GM18499 (cell line): ENCODE results near the gene ATM.
"Not testable (repeated sequence)": the region's sequence is repeated elsewhere in the genome, so short reads cannot be mapped to it uniquely, and the experiment has no call there.

Experiments
- ATAC-seq: cut with Tn5 transposase; IDR thresholded peaks from one replicate; pipeline ENCODE4 v1.9.1; 2021; ENCODE audit warnings: moderate number of reproducible peaks; ENCODE audit not compliant: insufficient read depth, unreplicated experiment

Gene ATM

DNA sequence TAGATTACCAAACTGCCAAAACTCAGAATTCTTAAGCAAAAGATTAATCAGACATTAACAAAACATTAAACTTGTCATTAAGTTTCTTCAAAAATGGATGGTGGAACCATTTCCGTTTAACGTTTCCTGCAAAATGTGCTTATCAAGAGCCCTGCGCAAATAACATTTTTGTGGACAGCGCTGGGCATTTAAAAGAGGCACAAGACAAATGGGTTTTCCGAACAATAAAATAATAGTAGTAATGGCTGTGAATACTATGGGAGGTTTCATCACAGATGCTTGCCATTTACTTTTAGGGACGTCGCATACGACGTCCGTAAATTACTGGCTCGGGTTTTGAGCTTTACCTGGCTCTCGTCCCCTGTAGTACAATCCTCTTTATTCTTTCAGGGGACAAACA is 1.5 kb upstream of the ATM start:
- ATAC-seq: no peak

DNA sequence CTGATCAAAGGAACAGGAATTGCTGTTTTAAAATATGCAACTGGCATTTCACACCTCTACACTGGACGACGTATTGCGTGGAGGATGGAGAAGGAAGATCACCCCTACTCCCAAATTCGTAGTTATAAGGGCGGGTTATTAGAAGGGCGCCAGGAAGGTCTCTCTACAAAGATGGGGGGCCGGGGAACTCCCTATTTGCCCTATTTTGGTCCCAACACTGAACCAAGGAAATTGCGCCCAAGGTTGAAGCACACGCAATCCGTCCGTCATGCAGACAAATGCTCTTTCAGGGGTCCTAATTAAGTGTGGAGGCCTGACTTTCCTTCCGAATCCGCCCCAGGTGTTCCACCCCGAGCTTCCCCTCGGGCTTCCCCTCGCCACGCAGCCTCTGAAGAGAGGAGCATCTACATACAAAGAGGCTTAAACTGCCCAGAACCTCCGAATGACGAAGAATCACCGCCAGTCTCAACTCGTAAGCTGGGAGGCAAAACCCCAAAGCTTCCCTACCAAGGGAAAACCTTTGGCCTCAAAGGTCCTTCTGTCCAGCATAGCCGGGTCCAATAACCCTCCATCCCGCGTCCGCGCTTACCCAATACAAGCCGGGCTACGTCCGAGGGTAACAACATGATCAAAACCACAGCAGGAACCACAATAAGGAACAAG is 825 bp upstream of the ATM start:
- no peak for ATAC-seq

DNA sequence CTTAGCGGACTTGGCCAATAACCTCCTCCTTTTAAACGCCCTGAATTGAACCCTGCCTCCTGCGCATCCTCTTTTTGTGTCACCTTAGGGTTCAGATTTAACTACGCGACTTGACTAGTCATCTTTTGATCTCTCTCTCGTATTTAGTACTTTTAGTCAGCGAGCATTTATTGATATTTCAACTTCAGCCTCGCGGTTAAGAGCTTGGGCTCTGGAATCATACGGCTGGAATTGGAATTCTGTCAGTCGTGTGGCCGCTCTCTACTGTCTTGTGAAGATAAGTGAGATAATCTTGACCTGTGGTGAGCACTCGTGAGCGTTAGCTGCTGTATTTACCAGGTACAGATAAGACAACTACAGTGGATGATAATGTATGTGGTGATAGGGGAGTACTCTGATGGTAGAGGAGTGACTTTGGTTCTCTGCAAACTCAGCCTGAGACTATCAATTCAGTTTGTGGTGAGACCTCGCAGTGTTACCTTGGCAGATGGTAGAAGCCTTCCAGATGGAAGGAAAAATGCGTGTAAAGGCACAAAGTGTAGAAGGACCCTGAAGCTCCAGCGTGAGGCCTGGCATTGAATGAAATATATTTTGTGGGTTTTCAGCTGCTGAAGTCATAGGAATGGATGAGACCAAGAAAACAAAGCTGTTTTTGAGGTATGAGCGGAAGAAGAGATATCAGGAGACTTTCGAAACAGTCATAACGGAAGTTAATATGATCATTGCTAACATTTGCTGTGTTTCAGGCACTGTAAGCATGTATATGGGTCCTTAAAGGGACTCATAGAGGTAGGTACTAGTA is 682 bp downstream of the ATM start:
- peak; percentile 32 for ATAC-seq

DNA sequence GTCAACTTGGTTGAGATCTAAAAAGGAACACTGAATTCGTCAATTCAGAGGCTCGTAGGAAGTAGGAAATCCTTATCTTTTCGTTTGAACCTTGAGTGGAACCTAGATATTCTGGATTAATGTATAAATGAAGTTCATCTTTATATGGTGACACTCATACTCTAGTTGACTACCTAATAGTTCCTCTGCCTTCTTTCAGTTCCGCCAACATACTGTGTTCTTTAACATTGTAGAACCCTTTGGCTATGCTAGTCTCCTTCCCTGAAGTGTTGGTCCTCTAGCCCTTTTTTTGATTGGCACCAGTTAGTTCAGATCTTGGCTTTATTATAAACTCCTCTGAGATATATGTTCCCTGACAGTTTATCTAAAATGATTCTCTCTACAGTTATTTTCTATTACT is 1.5 kb downstream of the ATM start:
- ATAC-seq: no peak

DNA sequence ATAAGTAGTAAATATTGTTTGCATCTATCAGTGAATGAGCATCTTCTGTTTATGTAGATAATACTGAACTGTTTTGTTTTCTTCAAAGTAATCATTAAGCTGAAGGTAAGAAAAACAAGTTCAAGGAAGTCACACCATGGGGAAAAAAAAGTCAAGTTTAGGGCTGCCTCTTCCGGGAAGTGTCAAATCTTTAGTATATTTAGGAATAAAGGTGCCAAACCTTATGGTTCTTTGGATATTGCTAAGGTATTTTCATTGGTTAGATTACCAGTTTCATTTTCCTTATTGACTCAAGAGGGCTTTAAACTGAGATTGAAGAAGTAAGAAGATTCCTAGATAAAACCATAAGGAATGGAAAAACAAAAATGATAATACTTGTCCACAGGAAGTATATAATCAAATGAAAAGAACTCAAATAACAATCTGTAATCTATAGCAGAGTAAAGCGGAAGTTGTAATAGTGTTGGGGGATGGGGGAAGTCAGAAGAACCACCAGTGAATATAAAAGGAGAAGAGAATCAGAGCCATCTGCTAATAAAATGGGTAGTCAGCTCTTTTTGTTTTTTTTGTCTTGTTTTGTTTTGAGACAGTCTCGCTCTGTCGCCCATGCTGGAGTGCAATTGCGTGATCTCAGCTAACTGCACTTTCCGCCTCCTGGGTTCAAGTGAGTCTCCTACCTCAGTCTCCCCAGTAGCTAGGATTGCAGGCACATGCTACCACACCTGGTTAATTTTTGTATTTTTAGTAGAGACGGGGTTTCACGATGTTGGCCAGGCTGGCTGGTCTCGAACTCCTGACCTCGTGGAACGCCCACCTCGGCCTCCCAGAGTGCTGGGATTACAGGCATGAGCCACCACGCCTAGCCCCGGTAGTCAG is 2.3 kb downstream of the ATM start:
- no peak for ATAC-seq

DNA sequence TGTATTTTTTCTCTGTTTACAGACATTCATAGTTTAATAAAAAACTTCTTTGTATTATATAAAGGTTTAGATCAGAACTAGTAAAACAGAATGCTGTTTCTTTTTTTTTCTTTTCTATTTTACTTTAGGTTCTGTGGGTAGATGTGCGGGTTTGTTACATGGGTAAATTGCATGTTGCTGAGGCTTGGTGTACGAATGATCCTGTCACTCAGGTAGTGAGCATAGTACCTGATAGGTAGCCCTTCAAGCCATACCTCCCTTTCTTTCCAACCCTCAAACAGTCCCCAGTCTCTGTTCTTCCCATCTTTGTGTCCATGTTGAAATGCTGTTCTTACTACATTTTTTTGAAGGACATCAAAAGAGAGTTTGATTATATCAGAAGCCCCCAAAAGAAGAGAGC is 3.2 kb downstream of the ATM start:
- ATAC-seq: no peak

DNA sequence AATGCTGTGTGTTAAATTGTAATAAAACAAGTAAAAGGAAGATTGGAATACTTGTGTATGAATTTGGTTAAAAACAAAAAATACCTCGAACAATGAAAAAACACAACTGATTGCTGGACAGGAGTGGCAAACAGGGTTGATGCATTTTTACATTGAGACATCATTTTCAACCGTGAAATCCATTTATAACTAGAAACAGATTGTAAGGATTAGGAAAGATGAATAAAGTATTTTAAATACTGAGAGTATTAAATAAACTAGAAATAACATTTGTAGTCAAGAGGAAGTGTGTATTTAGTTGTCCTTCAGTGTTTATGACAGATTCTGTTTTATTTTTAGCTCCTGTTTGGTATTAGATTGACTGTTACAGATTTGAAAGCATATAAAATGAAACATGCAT is 5.4 kb downstream of the ATM start:
- ATAC-seq: no peak

DNA sequence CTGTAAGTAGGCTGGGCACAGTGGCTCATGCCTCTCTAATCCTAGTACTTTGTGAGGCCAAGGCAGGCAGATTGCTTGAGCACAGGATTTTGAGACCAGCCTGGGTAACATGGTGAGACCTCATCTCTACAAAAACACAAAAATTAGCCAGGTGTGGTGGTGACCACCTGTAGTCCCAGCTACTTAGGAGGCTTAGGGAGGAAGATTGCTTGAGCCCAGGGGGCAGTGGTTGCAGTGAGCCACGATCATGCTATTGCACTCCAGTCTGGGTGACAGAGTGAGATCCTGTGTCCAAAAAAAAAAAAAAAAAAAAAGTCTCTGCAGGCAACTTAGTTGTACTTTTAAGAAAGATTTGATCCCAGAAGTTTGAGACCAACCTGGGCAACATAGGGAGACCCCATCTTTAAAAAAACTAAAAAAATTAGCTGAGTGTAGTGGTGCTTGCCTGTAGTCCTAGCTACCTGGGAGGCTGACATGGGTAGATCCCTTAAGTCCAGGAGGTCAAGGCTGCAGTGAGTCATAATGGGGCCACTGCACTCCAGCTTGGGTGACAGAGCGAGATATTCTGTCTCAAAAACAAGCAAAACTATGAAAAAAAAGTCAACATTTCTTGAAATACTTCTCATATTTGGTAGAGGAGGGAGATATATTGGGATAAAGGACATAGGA is 10.5 kb downstream of the ATM start:
- no peak for ATAC-seq

DNA sequence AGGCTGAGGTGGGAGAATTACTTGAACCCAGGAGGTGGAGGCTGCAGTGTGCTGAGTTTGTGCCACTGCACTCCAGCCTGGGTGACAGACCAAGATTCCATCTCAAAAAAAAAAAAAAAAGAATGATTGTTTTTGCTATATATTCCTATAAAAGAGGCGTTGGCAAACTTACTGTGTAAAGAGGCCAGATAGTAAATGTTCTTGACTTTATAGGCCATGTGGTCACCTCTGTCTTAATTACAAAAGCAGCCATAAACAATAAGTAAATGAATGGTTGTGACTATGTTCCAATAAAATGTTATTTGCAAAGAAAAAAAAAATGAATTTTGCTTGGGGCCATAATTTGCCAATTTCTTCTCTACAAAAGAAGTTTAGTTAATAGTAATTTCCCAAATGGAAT is 12.3 kb downstream of the ATM start:
- ATAC-seq: no peak

DNA sequence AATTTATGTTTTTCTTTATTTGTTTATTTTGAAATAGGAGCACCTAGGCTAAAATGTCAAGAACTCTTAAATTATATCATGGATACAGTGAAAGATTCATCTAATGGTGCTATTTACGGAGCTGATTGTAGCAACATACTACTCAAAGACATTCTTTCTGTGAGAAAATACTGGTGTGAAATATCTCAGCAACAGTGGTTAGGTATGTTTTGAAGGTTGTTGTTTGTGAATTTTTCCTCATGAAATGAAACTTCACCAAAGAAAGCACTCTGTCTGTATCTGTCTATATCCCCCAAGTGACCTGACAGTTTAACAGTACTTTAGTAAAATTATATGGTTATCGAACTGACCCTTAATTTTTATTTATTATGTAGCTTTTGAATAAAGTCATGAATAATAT is 12.8 kb downstream of the ATM start:
- no peak for ATAC-seq

DNA sequence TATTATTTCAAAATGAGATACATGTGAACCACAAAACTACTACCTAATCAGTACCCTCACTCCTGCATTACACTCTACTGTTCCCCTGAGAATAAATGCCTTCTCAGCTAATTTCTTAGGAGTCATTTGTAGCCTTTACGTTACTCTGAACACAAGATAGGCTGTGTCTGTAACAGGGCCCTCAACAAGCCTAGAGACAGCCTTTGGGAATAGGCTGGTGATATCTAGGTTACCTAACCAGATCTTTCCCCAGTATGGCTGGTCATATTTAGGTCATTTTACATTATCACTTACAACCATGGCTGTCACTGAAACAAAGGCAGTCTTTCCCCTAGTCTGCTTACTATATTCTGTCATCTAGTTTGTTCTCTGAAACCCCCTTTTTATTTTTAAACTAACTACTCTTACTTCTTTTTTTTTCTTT is 14.2 kb downstream of the ATM start:
- ATAC-seq: peak; percentile 26

DNA sequence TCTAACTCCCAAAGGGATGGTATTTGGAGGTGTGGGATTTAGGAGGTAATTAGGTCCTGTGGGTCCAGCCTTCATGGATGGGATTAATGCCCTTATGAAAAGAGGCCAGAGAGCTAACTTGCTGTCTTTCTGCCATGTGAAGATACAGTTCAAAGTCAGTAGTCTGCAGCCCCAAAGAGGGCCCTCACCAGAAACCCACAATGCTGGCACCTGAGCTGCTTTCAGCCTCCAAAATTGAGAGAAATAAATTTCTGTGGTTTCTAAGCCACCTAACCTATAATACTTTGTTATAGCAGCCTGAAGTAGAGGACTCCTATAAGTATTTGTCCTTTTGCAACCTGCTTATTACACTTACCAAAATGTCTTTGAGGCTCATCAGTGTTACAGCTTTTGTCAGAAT is 16.2 kb downstream of the ATM start:
- no peak for ATAC-seq

DNA sequence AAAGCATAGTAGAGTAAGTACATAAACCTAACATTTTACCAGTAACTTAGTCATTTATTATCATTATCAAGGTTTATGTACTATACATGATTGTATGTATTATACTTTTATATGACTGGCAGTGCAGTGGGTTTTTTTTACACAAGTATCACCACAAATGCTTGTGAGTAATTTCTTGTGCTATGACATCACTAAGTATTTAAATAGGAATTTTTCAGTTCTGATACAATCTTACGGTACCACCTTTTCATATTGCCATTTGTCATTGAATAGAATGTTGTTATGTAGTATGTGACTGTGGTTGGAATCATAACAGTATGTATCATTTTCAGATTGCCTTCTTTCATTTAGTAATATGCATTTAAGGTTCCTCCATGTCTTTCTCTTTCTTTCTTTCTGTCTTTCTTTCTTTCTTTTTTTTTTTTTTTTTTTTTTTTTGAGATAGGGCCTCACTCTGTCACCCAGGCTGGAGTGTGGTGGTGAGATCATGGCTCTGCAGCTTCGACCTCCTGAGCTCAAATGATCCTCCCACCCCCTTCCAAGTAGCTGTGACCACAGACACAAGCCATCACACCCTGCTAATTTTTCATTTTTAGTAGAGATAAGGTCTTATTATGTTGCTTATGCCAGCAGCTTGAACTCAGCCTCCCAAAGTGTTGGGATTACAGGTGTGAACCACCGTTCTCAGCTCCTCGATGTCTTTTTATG is 18.6 kb downstream of the ATM start:
- no peak for ATAC-seq

DNA sequence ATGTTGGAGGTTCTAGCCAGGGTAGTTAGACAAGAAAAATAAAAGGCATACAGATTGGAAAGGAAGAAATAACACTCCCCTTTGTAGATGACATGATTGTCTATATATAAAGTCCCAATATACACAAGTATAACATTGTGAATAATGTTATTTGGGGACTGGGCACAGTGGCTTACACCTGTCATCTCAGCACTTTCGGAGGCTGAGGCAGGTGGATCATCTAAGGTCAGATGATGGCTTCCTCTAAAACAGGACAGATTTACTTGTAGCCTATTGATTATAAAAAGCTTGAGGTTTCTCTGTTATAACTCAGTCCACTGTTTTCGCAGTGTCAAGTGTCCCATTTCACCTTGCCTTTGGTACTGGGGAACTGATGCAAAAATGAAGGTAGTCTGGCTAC is 19.6 kb downstream of the ATM start:
- no peak for ATAC-seq

DNA sequence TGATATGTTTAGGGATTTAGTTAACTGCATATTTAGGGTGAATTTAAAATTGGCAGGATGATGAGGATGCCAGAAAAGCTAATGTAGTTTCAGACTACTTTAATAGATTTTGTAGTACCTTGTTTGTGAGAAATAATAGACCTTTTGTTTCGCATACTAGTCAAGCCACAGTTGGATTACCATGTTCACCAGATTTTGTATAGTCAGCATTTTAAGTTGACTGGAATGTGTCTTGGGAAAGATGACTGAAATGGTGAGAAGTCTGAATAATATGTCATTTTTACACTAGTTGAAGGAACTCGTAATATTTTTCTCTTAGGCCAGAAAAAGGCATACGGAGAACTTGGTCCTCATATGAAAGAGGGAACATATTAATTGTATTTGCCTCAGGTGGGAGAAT is 23.4 kb downstream of the ATM start:
- ATAC-seq: no peak

DNA sequence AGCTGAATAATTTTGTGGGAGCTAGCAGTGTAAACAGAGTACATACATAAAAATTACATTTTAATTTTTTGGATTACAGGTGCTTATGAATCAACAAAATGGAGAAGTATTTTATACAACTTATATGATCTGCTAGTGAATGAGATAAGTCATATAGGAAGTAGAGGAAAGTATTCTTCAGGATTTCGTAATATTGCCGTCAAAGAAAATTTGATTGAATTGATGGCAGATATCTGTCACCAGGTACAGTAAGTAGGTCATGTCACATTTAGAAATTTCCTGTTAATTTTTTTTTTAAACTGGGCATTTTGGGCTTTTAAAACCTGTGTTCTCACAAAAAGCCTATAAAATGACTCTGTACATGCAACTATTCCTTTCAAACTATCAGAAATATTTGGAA is 24.0 kb downstream of the ATM start:
- ATAC-seq: no peak

DNA sequence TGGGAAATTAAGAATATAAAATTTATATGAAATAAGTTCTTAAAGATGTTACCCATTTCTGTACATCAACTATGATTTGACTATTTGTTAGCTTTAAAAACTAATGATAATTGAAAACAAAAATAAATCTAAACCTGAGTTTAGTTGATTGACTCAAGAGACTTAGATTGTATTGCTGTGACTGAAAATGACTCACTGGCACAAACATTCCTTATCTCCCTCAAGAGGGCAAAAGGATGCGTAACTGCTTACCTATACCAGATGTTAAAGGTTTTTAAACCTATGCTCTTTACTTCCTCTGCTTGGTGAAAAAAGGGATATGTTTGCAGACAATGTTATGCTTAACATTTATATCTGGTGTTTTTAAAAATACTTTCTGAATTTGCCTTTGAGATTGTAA is 30.3 kb downstream of the ATM start:
- no peak for ATAC-seq

DNA sequence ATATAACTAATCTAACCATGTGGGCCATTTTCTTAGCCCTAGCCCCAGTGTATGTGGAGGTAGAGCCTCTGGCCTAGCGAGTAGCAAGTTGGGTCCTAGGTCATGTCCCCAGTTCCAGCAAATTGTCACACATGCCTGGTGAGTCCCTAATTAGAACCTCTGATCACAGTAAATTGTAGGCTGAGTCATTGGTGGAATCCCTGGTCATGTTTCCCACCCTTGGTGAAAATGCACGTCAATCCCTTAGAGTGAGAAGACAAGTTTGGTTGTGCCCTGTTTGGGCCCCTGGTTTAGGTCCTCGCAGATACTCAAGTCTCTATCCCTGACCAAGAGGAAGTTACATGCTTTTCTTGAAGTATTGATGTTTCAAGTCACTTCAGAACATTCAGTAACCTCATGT is 46.7 kb downstream of the ATM start:
- ATAC-seq: no peak

DNA sequence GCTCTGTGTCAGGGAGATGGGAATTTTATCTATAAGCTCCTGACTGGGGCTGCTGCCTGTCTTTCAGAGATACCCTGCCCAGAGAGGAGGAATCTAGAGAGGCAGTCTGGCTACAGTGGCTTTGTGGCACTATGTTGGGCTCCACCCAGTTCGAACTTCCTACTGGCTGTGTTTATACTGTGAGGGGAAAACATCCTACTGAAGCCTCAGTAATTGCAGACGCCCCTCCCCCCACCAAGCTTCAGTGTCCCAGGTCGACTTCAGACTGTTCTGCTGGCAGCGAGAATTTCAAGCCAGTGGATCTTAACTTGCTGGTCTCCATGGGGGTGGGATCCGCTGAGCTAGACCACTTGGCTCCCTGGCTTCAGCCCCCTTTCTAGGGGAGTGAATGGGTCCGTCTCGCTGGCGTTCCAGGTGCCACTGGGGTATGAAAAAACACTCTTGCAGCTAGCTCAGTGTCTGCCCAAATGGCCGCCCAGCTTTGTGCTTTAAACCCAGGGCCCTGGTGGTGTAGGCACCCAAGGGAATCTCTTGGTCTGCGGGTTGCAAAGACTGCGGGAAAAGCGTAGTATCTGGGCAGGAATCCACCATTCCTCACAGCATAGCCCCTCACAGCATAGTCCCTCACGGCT is 54.2 kb downstream of the ATM start:
- ATAC-seq: not testable (repeated sequence)

DNA sequence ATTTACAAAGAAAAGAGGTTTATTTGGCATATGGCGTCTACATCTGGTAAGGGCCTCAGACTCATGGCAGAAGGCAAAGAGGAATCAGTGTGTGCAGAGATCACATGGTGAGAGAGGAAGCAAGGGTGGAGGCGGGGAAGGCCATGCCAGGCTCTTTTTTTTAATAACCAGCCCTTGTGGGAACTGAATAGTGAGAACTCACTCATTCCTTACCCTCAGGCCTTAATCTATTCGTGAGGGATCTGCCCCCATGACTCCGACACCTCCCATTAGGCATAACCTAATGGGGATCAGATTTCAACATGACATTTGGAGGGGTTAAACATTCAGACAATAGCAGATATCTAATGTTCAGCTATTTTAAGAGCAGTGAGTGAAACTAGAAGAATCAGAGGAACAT is 55.7 kb downstream of the ATM start:
- ATAC-seq: no peak
